ENCODE results near the gene MAD1L1. TPM values are rescaled to one million over a fixed set of nuclear protein-coding genes. Genes with fewer than 3 reads are reported as not detected.

The MAD1L1 gene
- total and polyA plus RNA-seq, 3 experiments from 2014 or later, result 43.6 to 185 (median 47.3) TPM

GRCh38 chr7:2126621-2127020 is 106.1 kb downstream of the MAD1L1 start:
- Mint-ChIP-seq H3K9me3 (no peaks in the 10 kb centered on the region), H3K27me3 (no peaks in the 10 kb centered on the region), H3K4me3 (no peak overlapping the region)

DNA sequence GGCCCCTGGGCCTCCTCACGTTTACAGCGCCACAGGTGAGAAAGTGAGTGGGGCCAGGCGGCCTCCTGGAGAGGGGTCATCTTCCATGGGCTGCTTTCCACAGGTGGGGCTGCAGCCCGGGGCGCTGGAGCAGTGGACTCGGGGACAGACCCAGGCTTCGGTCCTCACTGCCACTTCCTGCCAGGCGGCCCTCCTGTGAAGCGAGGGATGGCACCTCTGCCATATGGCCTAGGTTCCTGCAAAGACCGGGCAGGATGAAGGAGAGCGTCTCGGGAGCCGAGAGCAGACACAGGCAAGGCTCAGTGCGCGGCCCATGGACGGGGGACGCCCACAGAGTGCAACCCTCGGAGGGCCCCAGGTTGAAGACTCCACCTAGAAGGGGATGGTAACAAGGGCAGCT is 106.8 kb downstream of the MAD1L1 start:
- Histone ChIP-seq H3K36me3 (ENCODE audit: insufficient read depth, low read length) (no peaks in the 10 kb centered on the region), H3K4me3 (ENCODE audit: low read length) (no peak overlapping the region), H3K27me3 (ENCODE audit: insufficient read depth, low read length, poor library complexity, severe bottlenecking) (no peaks in the 10 kb centered on the region), H3K27ac (ENCODE audit: low read depth, low read length) (no peak overlapping the region), H3K4me1 (ENCODE audit: insufficient read depth, low read length) (peaks cover 5% of the 10 kb centered on the region), H3K9me3 (ENCODE audit: low read length) (no peaks in the 10 kb centered on the region)
- peak overlapping the region in 1 of 8 donors; percentile 37 for H3K27ac Mint-ChIP-seq
- H3K4me1 Mint-ChIP-seq, result peaks cover 0 to 5% (median 4%) of the 10 kb centered on the region in 3 donors
- ChIA-PET POLR2A (no interaction called here), CTCF (no interaction called here)
- peaks cover 0 to 12% (median 5%) of the 10 kb centered on the region in 3 donors for H3K36me3 Mint-ChIP-seq
- no peak overlapping the region for H3K4me3 Mint-ChIP-seq
- no peaks in the 10 kb centered on the region for H3K9me3 Mint-ChIP-seq
- DNase-seq, result no peak
- H3K27me3 Mint-ChIP-seq, result no peaks in the 10 kb centered on the region

More at GRCh38 chr7:2126621-2127020, 106.1 kb downstream of the MAD1L1 start:
- no peaks in the 10 kb centered on the region for H3K36me3 ChIP-seq (ENCODE audit: insufficient read depth, low read length)
- H3K4me3 ChIP-seq (ENCODE audit: low read length), result no peak overlapping the region
- POLR2A ChIA-PET, result no interaction called here
- Mint-ChIP-seq H3K36me3 (peaks cover 0 to 12% (median 5%) of the 10 kb centered on the region in 3 donors), H3K4me1 (peaks cover 0 to 5% (median 0%) of the 10 kb centered on the region in 3 donors), H3K27ac (peak overlapping the region in 2 of 8 donors; percentile 23 to 41)
- no peaks in the 10 kb centered on the region for H3K27me3 ChIP-seq (ENCODE audit: insufficient read depth, low read length, poor library complexity, severe bottlenecking)
- CTCF ChIA-PET, result no interaction called here
- no peak overlapping the region for H3K27ac ChIP-seq (ENCODE audit: low read depth, low read length)
- DNase-seq, result no peak
- H3K9me3 ChIP-seq (ENCODE audit: low read length), result no peaks in the 10 kb centered on the region
- no peaks in the 10 kb centered on the region for H3K4me1 ChIP-seq (ENCODE audit: insufficient read depth, low read length)

DNA sequence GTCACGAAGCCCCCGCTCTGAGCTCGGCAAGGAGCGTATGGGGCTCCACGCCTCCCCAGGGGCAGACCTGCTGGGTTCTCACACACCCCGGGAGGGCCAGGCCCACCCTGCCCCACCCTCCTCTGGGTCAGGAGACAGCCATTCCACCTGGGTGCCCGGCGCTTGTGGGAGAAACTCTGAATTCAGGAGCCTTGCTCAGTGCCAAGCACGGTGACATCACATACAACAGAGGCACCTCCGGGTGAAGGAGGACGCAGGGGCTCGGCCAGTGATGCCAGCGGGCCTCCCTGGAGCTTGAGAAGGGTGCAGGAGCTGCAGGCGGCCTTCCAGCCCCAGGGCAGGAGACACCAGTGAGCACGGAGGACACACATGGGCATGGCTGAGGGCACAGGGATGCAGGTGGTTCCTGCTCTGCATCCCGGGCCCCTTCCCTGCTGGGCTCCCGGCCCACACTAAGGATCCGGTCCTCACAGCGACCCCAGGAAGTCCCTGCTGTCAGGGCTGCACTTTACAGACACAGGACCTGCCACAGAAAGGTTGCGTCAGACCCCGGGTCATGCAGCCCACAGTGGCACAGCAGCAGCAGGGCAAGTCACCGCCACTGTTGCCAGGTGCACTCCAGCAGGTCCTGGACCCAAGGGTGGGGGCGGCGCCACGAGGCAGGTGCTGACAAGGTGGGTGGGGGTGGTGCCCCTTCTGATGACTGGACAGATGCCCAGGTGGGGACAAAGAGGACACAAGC is 108.0 kb downstream of the MAD1L1 start:
- Histone ChIP-seq H3K9me3 (ENCODE audit: low read length) (no peaks in the 10 kb centered on the region), H3K27ac (ENCODE audit: low read depth, low read length) (no peak overlapping the region), H3K4me3 (ENCODE audit: low read length) (no peak overlapping the region), H3K27me3 (ENCODE audit: insufficient read depth, low read length, poor library complexity, severe bottlenecking) (no peaks in the 10 kb centered on the region), H3K4me1 (ENCODE audit: insufficient read depth, low read length) (peaks cover 16% of the 10 kb centered on the region), H3K36me3 (ENCODE audit: insufficient read depth, low read length) (no peaks in the 10 kb centered on the region)
- Mint-ChIP-seq H3K4me1 (peaks cover 10 to 16% (median 10%) of the 10 kb centered on the region in 3 donors), H3K27ac (peak overlapping the region in 1 of 8 donors; percentile 63), H3K27me3 (peaks cover 0 to 1% of the 10 kb centered on the region in 2 donors), H3K36me3 (peaks cover 0 to 10% (median 2%) of the 10 kb centered on the region in 3 donors), H3K9me3 (no peaks in the 10 kb centered on the region), H3K4me3 (no peak overlapping the region)
- ChIA-PET CTCF (no interaction called here), POLR2A (no interaction called here)
- no peak for DNase-seq

DNA sequence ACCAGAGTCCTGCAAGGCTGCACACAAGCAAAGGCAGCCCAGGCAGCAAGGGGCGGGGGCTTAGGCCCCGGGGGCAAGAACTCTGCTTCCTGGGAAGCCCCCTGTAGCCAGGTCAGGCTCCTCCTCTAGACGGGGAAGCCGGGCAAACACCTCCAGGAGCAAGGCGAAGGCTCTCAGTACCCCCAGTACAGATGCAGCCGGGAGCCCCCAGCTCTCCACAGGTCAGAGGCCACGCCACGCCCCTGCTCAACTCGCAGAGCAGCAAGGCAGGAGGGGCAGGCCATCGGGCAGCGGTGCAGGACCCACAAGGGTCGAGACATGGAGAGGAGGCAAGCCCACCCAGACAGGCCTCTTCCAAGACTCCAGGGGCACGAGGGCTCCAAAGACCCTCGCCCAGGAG is 108.8 kb downstream of the MAD1L1 start:
- Histone ChIP-seq H3K36me3 (ENCODE audit: insufficient read depth, low read length) (no peaks in the 10 kb centered on the region), H3K4me3 (ENCODE audit: low read length) (no peak overlapping the region), H3K4me1 (ENCODE audit: insufficient read depth, low read length) (peaks cover 24% of the 10 kb centered on the region), H3K27me3 (ENCODE audit: insufficient read depth, low read length, poor library complexity, severe bottlenecking) (no peaks in the 10 kb centered on the region), H3K27ac (ENCODE audit: low read depth, low read length) (no peak overlapping the region), H3K9me3 (ENCODE audit: low read length) (no peaks in the 10 kb centered on the region)
- CTCF ChIA-PET, result no interaction called here
- Mint-ChIP-seq H3K36me3 (peaks cover 0 to 8% (median 2%) of the 10 kb centered on the region in 3 donors), H3K4me1 (peaks cover 17 to 25% (median 18%) of the 10 kb centered on the region in 3 donors), H3K9me3 (no peaks in the 10 kb centered on the region), H3K27ac (peak overlapping the region in 2 of 8 donors; percentile 52 to 64), H3K4me3 (no peak overlapping the region), H3K27me3 (peaks cover 0 to 2% of the 10 kb centered on the region in 2 donors)
- no peak for DNase-seq
- POLR2A ChIA-PET, result no interaction called here

GRCh38 chr7:2123360-2123759 is 109.4 kb downstream of the MAD1L1 start:
- CTCF ChIA-PET, result no interaction called here
- H3K4me3 Mint-ChIP-seq, result no peak overlapping the region

GRCh38 chr7:2122651-2123050 is 110.1 kb downstream of the MAD1L1 start:
- Mint-ChIP-seq H3K9me3 (no peaks in the 10 kb centered on the region), H3K4me3 (no peak overlapping the region), H3K4me1 (peaks cover 20 to 33% (median 24%) of the 10 kb centered on the region in 3 donors), H3K27ac (peak overlapping the region in 1 of 8 donors; percentile 50), H3K36me3 (peaks cover 0 to 7% (median 2%) of the 10 kb centered on the region in 3 donors), H3K27me3 (peaks cover 0 to 2% of the 10 kb centered on the region in 2 donors)
- CTCF ChIA-PET, result no interaction called here
- Histone ChIP-seq H3K27me3 (ENCODE audit: insufficient read depth, low read length, poor library complexity, severe bottlenecking) (no peaks in the 10 kb centered on the region), H3K4me3 (ENCODE audit: low read length) (no peak overlapping the region), H3K27ac (ENCODE audit: low read depth, low read length) (no peak overlapping the region), H3K9me3 (ENCODE audit: low read length) (no peaks in the 10 kb centered on the region), H3K4me1 (ENCODE audit: insufficient read depth, low read length) (peaks cover 24% of the 10 kb centered on the region), H3K36me3 (ENCODE audit: insufficient read depth, low read length) (no peaks in the 10 kb centered on the region)
- POLR2A ChIA-PET, result no interaction called here
- DNase-seq, result no peak

More at GRCh38 chr7:2123360-2123759, 109.4 kb downstream of the MAD1L1 start:
- Histone ChIP-seq H3K4me1 (ENCODE audit: insufficient read depth, low read length) (peaks cover 24% of the 10 kb centered on the region), H3K27me3 (ENCODE audit: insufficient read depth, low read length, poor library complexity, severe bottlenecking) (no peaks in the 10 kb centered on the region), H3K27ac (ENCODE audit: low read depth, low read length) (no peak overlapping the region), H3K9me3 (ENCODE audit: low read length) (no peaks in the 10 kb centered on the region), H3K4me3 (ENCODE audit: low read length) (no peak overlapping the region), H3K36me3 (ENCODE audit: insufficient read depth, low read length) (no peaks in the 10 kb centered on the region)
- Mint-ChIP-seq H3K36me3 (peaks cover 0 to 8% (median 2%) of the 10 kb centered on the region in 3 donors), H3K27me3 (peaks cover 0 to 2% of the 10 kb centered on the region in 2 donors), H3K27ac (peak overlapping the region in 1 of 8 donors; percentile 62), H3K9me3 (no peaks in the 10 kb centered on the region), H3K4me1 (peaks cover 18 to 29% (median 21%) of the 10 kb centered on the region in 3 donors)
- POLR2A ChIA-PET, result no interaction called here
- no peak for DNase-seq

- Mint-ChIP-seq H3K27ac (peak overlapping the region; percentile 50 to 95 (median 92)), H3K4me1 (peaks cover 23 to 37% (median 24%) of the 10 kb centered on the region in 3 donors), H3K9me3 (no peaks in the 10 kb centered on the region), H3K36me3 (peaks cover 0 to 7% (median 2%) of the 10 kb centered on the region in 3 donors), H3K4me3 (peak overlapping the region in 5 of 7 donors; percentile 74 to 83 (median 79)), H3K27me3 (peaks cover 0 to 2% of the 10 kb centered on the region in 2 donors)
- no peak overlapping the region for H3K4me3 ChIP-seq (ENCODE audit: low read length)
- no peaks in the 10 kb centered on the region for H3K9me3 ChIP-seq (ENCODE audit: low read length)
- H3K4me1 ChIP-seq (ENCODE audit: insufficient read depth, low read length), result peaks cover 24% of the 10 kb centered on the region
- no peak for DNase-seq
- no peak overlapping the region for H3K27ac ChIP-seq (ENCODE audit: low read depth, low read length)
- no peaks in the 10 kb centered on the region for H3K36me3 ChIP-seq (ENCODE audit: insufficient read depth, low read length)
- ChIA-PET CTCF (no interaction called here), POLR2A (interaction anchor here (1.5 kb wide), 1 partner anchor 181 kb away, joined by 4 read pairs; no protein-coding TSS in a partner anchor)
- H3K27me3 ChIP-seq (ENCODE audit: insufficient read depth, low read length, poor library complexity, severe bottlenecking), result no peaks in the 10 kb centered on the region
These were observed 111.6 kb downstream of the MAD1L1 start for GRCh38 chr7:2120841-2121830.
